Stimulated activated CD4-positive, alpha-beta T cell treated with anti-CD3 and anti-CD28 coated beads, TNF-alpha, amount 100 ng/mL, for 1 hour (primary cell): ENCODE results near the gene DCST2.

Experiments
- DNase-seq, 3 donors: peaks; one replicate each; pipeline ENCODE4 v3.0.0-alpha.2; 2020; ENCODE audit warnings: low read depth in 3 of 3, low spot score in 1 of 3

The DCST2 gene

GRCh38 chr1:155049651-155050559 lies 16.3 kb upstream of the DCST2 start:
- no peak for DNase-seq

GRCh38 chr1:155048449-155049334 lies 15.1 kb upstream of the DCST2 start:
- DNase-seq: no peak

GRCh38 chr1:155044812-155045657 lies 11.5 kb upstream of the DCST2 start:
- DNase-seq: peak in 1 of 3 donors; percentile 20

- DNase-seq: no peak
Observed at GRCh38 chr1:155044365-155044764, 10.8 kb upstream of the DCST2 start.

- DNase-seq: no peak
Observed at GRCh38 chr1:155043793-155044192, 10.2 kb upstream of the DCST2 start.

- no peak for DNase-seq
Observed at GRCh38 chr1:155043301-155043702, 9.7 kb upstream of the DCST2 start.

- no peak for DNase-seq
Observed at GRCh38 chr1:155042789-155043188, 9.2 kb upstream of the DCST2 start.

GRCh38 chr1:155040358-155041093 lies 6.9 kb upstream of the DCST2 start:
- DNase-seq: no peak

GRCh38 chr1:155039308-155039669 lies 5.7 kb upstream of the DCST2 start:
- DNase-seq: no peak

GRCh38 chr1:155038602-155039307 lies 5.2 kb upstream of the DCST2 start:
- no peak for DNase-seq

- DNase-seq: no peak
Observed at GRCh38 chr1:155037851-155038441, 4.4 kb upstream of the DCST2 start.

- DNase-seq: no peak
Observed at GRCh38 chr1:155037043-155037442, 3.5 kb upstream of the DCST2 start.

- no peak for DNase-seq
Observed at GRCh38 chr1:155035936-155036335, 2.4 kb upstream of the DCST2 start.

- no peak for DNase-seq
Observed at GRCh38 chr1:155034318-155035208, 982 bp upstream of the DCST2 start.

- DNase-seq: no peak
Observed at GRCh38 chr1:155032886-155033285, 695 bp downstream of the DCST2 start.

- no peak for DNase-seq
Observed at GRCh38 chr1:155030899-155031298, 2.7 kb downstream of the DCST2 start.

GRCh38 chr1:155030243-155030795 lies 3.3 kb downstream of the DCST2 start:
- DNase-seq: no peak
